ENCODE results near the gene EDEM1.
A peak's percentile ranks its signal among the peaks of the same experiment; 100 is the strongest.

The EDEM1 gene

DNA sequence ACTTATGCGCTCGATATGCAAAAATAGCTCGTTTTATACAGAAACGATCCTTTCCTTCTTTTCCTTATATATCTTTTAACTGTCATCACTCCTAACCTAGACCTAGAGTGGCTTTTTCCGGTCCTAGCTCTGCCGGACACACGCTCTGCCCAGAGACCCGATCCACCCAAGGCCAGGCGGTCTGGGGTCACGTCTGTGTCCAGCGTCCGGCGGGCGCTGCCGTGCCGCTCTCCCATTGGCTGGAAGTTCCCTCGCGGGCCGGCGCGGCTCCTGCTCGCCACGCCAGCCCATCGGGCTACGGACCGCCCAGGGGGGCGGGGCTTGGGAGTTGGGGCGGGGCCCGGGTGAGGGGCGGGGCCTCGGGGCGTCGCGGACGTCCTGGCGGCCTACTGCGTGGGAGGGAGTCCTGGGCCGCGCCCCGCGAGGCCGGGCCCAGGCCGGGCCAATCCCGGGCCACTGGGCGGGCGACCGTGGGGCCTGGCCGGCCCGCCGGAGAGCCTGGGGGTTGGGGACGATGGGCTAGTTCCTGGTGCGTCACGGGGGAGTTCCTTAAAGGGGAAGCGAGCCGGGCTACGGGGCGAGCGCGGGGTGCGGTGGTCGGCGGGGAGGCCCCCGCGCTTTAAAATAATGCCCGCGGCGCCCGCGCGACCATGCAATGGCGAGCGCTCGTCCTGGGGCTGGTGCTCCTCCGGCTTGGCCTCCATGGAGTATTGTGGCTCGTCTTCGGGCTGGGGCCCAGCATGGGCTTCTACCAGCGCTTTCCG lies at the start of gene EDEM1:
Gene EDEM1 (plus strand): TSS at position 552 of the 764 bp plus-strand sequence. CDS start 99 bp downstream, at position 651.
- TF ChIP-seq Cebpa-rat (IDR thresholded peaks at IDR 0.05): no peak
- peaks cover 11 to 46% (median 37%) of the 10 kb centered on the region in 11 experiments; a peak in 18 of 22 replicates for H4K20me1 ChIP-seq
- peaks cover 0 to 41% (median 29%) of the 10 kb centered on the region in 11 experiments; a peak in 15 of 22 replicates for H3K36me3 ChIP-seq
- peaks cover 41 to 62% (median 55%) of the 10 kb centered on the region in 10 experiments for H3K4me1 ChIP-seq
- H3K4me3 ChIP-seq: peak within 1 kb of the TSS; percentile 97 to 100 (median 99)
- H3K27ac ChIP-seq: peak within 1 kb of the TSS; percentile 98 to 100 (median 100)
- H3K9me3 ChIP-seq (replicated peaks in 1 of 11): no peaks in the 10 kb centered on the region
- no peaks in the 10 kb centered on the region for H3K27me3 ChIP-seq
- H3K4me2 ChIP-seq: peak within 1 kb of the TSS; percentile 89 to 98 (median 94)
- peak within 1 kb of the TSS; percentile 98 to 100 (median 100) for H3K9ac ChIP-seq

DNA sequence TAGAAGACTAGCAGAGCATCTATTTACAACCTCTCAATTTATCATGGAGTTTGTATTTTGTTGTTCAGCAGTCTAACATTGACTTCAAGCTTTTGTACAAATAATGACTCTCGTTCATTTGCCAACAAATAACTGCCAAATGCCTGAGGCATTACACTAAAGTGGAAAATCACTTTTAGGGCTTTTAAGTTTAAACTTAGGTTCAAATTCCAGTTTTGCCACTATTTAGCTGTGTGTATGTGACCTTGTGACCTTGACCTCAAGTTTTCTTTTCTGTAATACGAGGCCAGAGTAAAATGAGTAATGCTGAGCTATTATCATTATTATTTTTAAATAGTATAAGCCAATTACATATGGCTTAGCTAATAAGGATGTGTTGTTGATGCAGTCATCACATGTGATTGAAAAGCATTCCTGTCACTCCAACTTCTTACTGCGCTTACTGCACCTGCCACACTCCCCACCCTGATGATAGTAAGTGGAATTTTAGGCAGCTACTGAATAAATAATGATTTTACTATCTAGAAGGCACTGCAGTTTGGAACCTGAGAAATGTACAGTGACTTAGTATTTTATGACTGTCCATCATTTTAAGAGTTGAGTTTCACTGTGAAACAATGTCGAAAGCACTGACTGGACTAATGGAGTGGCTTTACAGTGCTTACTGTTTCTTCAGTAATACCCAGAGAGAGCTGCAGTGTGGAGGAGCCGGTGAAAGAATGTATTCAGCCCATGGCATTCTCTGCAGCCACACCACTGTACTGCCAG lies 49.1 kb upstream of the EDEM1 start:
- Histone ChIP-seq H3K36me3 (peaks cover 21 to 37% (median 31%) of the 10 kb centered on the region in 11 experiments; a peak in 21 of 22 replicates), H3K4me2 (peak overlapping the region in 10 of 11 experiments; percentile 4 to 85 (median 72); a peak in 16 of 22 replicates), H4K20me1 (peaks cover 56 to 100% (median 99%) of the 10 kb centered on the region in 11 experiments), H3K9me3 (replicated peaks in 1 of 11) (peaks cover 0 to 30% (median 23%) of the 10 kb centered on the region in 11 experiments; a peak in 17 of 22 replicates), H3K27ac (peak overlapping the region in 6 of 11 experiments; percentile 15 to 75 (median 70); a peak in 10 of 22 replicates), H3K4me1 (peaks cover 56 to 99% (median 77%) of the 10 kb centered on the region in 10 experiments), H3K27me3 (no peaks in the 10 kb centered on the region), H3K9ac (peak overlapping the region in 3 of 11 experiments; percentile 2 to 30 (median 22); a peak in 3 of 22 replicates), H3K4me3 (no peak overlapping the region)
- TF ChIP-seq Cebpa-rat (IDR thresholded peaks at IDR 0.05): no peak

- peaks cover 62 to 99% (median 79%) of the 10 kb centered on the region in 10 experiments for H3K4me1 ChIP-seq
- H4K20me1 ChIP-seq: peaks cover 47 to 100% (median 99%) of the 10 kb centered on the region in 11 experiments
Measured at GRCh38 chr3:5140230-5140621, 47.3 kb upstream of the EDEM1 start.

GRCh38 chr3:5140839-5141238 lies 46.7 kb upstream of the EDEM1 start:
- Histone ChIP-seq H3K27ac (peak overlapping the region in 10 of 11 experiments; percentile 14 to 75 (median 52); a peak in 15 of 22 replicates), H3K36me3 (peaks cover 21 to 49% (median 37%) of the 10 kb centered on the region in 11 experiments; a peak in 21 of 22 replicates), H3K9me3 (replicated peaks in 1 of 11) (peaks cover 0 to 30% (median 23%) of the 10 kb centered on the region in 11 experiments; a peak in 17 of 22 replicates), H3K4me2 (peak overlapping the region in 8 of 11 experiments; percentile 13 to 85 (median 68); a peak in 16 of 22 replicates), H3K9ac (peak overlapping the region in 4 of 11 experiments; percentile 8 to 60 (median 49); a peak in 5 of 22 replicates), H3K4me1 (peaks cover 65 to 100% (median 82%) of the 10 kb centered on the region in 10 experiments), H4K20me1 (peaks cover 47 to 100% (median 99%) of the 10 kb centered on the region in 11 experiments), H3K27me3 (no peaks in the 10 kb centered on the region), H3K4me3 (0 out of 20 replicates have a peak overlapping the region, but pooled peaks of 1 of the 10 experiments have one; percentile 13)
- TF ChIP-seq Cebpa-rat (IDR thresholded peaks at IDR 0.05): no peak; a peak in 1 of 22 replicates

More at GRCh38 chr3:5140230-5140621, 47.3 kb upstream of the EDEM1 start:
- H3K9ac ChIP-seq: peak overlapping the region in 5 of 11 experiments; percentile 8 to 60 (median 44); a peak in 7 of 22 replicates
- 0 out of 20 replicates have a peak overlapping the region, but pooled peaks of 1 of the 10 experiments have one; percentile 0 for H3K4me3 ChIP-seq
- H3K36me3 ChIP-seq: peaks cover 21 to 42% (median 33%) of the 10 kb centered on the region in 11 experiments; a peak in 21 of 22 replicates
- peak overlapping the region; percentile 13 to 85 (median 66) for H3K4me2 ChIP-seq
- 0 out of 22 replicates have a peak, but pooled peaks of 1 of the 11 experiments have one; percentile 19 for TF ChIP-seq Cebpa-rat (IDR thresholded peaks at IDR 0.05)
- H3K9me3 ChIP-seq (replicated peaks in 1 of 11): peaks cover 0 to 30% (median 23%) of the 10 kb centered on the region in 11 experiments; a peak in 17 of 22 replicates
- H3K27ac ChIP-seq: peak overlapping the region; percentile 12 to 75 (median 51); a peak in 17 of 22 replicates
- H3K27me3 ChIP-seq: no peaks in the 10 kb centered on the region

- H4K20me1 ChIP-seq: peaks cover 41 to 100% (median 99%) of the 10 kb centered on the region in 11 experiments; a peak in 21 of 22 replicates
- H3K4me2 ChIP-seq: peak overlapping the region in 4 of 11 experiments; percentile 66 to 85 (median 76); a peak in 6 of 22 replicates
- H3K36me3 ChIP-seq: peaks cover 26 to 57% (median 46%) of the 10 kb centered on the region in 11 experiments; a peak in 21 of 22 replicates
- no peak for TF ChIP-seq Cebpa-rat (IDR thresholded peaks at IDR 0.05)
- no peak overlapping the region for H3K4me3 ChIP-seq
- H3K9ac ChIP-seq: no peak overlapping the region
- H3K4me1 ChIP-seq: peaks cover 59 to 97% (median 73%) of the 10 kb centered on the region in 10 experiments
- H3K27me3 ChIP-seq: no peaks in the 10 kb centered on the region
- peaks cover 0 to 40% (median 29%) of the 10 kb centered on the region in 11 experiments; a peak in 18 of 22 replicates for H3K9me3 ChIP-seq (replicated peaks in 1 of 11)
- H3K27ac ChIP-seq: 0 out of 22 replicates have a peak overlapping the region, but pooled peaks of 1 of the 11 experiments have one; percentile 71
Measured at GRCh38 chr3:5141760-5142159, 45.7 kb upstream of the EDEM1 start.

DNA sequence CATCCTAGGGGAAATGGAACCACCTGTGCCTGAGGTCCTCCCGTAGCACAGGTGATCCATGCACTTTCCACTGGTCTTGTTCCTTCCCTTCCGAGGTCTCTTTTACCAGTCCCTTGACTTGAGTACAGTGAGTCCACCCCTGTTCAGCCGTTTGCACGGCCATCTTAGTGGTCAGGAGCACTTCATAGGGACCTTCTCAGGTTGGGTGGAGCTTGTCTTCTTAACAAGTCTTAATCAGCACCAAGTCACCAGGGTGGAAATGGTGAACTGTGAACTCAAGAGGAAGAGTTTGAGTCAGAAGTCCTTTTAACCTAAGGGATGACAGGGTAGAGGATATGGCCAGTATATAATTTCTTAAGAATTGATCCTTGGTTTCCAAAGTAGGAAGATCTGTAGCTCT lies 44.0 kb upstream of the EDEM1 start:
- Histone ChIP-seq H3K4me1 (peaks cover 45 to 89% (median 62%) of the 10 kb centered on the region in 10 experiments), H3K4me3 (no peak overlapping the region), H3K27me3 (no peaks in the 10 kb centered on the region), H4K20me1 (peaks cover 44 to 100% (median 95%) of the 10 kb centered on the region in 11 experiments; a peak in 21 of 22 replicates), H3K27ac (peak overlapping the region in 5 of 11 experiments; percentile 50 to 67 (median 55); a peak in 10 of 22 replicates), H3K9ac (no peak overlapping the region), H3K36me3 (peaks cover 32 to 72% (median 62%) of the 10 kb centered on the region in 11 experiments), H3K9me3 (replicated peaks in 1 of 11) (peaks cover 0 to 53% (median 37%) of the 10 kb centered on the region in 11 experiments; a peak in 18 of 22 replicates), H3K4me2 (peak overlapping the region; percentile 49 to 87 (median 69))
- TF ChIP-seq Cebpa-rat (IDR thresholded peaks at IDR 0.05): no peak

DNA sequence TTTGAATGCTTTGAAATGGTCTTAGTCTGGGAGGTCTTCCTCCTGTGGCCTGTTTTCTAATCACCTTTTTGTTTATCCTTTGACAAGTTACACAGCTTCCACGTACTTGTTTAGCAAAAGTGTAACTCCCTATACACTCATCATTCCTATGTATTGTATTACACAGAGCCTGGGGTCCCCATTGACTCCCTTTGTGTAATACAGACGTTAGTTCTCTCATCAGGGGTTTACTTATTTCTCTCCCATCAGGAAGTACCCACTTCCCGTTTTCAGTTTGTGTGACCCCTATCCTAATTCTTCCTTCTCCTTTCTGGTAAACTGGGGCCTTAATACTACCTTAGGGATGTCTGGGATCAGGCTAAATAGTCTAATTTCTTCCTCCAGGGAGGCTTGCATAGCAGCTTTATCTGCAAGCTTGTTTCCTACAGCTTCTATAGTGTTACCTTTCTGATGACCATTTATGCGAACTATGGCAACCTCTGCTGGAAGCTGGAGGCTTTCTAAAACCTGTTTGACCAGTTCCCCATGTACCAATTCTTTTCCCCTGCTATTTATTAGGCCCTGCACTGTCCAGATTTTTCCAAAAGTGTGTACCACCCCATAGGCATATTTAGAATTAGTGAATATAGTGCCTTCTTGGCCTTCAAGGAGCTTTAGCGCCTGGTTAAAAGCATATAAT lies 43.1 kb upstream of the EDEM1 start:
- Histone ChIP-seq H3K4me1 (peaks cover 42 to 89% (median 55%) of the 10 kb centered on the region in 10 experiments), H3K4me3 (0 out of 20 replicates have a peak overlapping the region, but pooled peaks of 1 of the 10 experiments have one; percentile 17), H3K36me3 (peaks cover 42 to 82% (median 70%) of the 10 kb centered on the region in 11 experiments), H3K27ac (peak overlapping the region in 7 of 11 experiments; percentile 50 to 67 (median 51); a peak in 14 of 22 replicates), H3K9ac (peak overlapping the region in 1 of 11 experiments; percentile 35; a peak in 2 of 22 replicates), H3K9me3 (replicated peaks in 1 of 11) (peaks cover 0 to 62% (median 37%) of the 10 kb centered on the region in 11 experiments; a peak in 18 of 22 replicates), H4K20me1 (peaks cover 43 to 100% (median 95%) of the 10 kb centered on the region in 11 experiments), H3K4me2 (peak overlapping the region; percentile 49 to 87 (median 69)), H3K27me3 (no peaks in the 10 kb centered on the region)
- no peak for TF ChIP-seq Cebpa-rat (IDR thresholded peaks at IDR 0.05)
